Keratinocyte (primary cell): Measurements from ENCODE around the gene PDE10A. TPM values are rescaled to one million over a fixed set of nuclear protein-coding genes. Genes with fewer than 3 reads are reported as not detected.

Experiments used
- DNase-seq: peaks from one replicate; pipeline ENCODE4 v3.0.0-alpha.2; 2011; ENCODE audit warnings: low read depth, missing footprints, low spot score
- FAIRE-seq: peaks from 2 replicates; lab custom pipeline; 2011; peaks lifted over from hg19 to GRCh38; lab: Jason Lieb, UNC
- H2AFZ ChIP-seq: 2 replicates; pipeline ENCODE4 v1.6.0; 2012; ENCODE audit warnings: low read length, control low read depth, inconsistent platforms; ENCODE audit not compliant: control insufficient read depth
- H3K27ac ChIP-seq: 2 replicates; pipeline ENCODE4 v1.5.1; 2011; ENCODE audit warnings: low read length; ENCODE audit not compliant: control insufficient read depth, insufficient read depth
- H3K27me3 ChIP-seq: 3 replicates; pipeline ENCODE4 v1.6.0; 2011; ENCODE audit warnings: low read length; ENCODE audit not compliant: control insufficient read depth, insufficient read depth; ENCODE audit errors: extremely low read depth
- H3K36me3 ChIP-seq, 2 experiments: 2 replicates in 1 of 2; 3 replicates in 1 of 2; pipeline ENCODE4 v1.5.1; 2011; ENCODE audit warnings: low read length in 2 of 2, mild to moderate bottlenecking in 1 of 2; ENCODE audit not compliant: control insufficient read depth in 2 of 2, insufficient read depth in 2 of 2; ENCODE audit errors: extremely low read depth in 1 of 2
- H3K4me1 ChIP-seq: 3 replicates; pipeline ENCODE4 v1.5.1; 2011; ENCODE audit warnings: low read length; ENCODE audit not compliant: control insufficient read depth, insufficient read depth; ENCODE audit errors: extremely low read depth
- H3K4me2 ChIP-seq: 3 replicates; pipeline ENCODE4 v1.6.0; 2011; ENCODE audit warnings: low read depth, low read length; ENCODE audit not compliant: control insufficient read depth, insufficient read depth; ENCODE audit errors: extremely low read depth
- H3K4me3 ChIP-seq, 3 experiments: fragments of 200-600 bp in 1 of 3; sonication (generic) in 1 of 3; 2 replicates in 2 of 3; 3 replicates in 1 of 3; pipeline ENCODE4 v1.5.1; 2011 to 2016; ENCODE audit warnings: low read length in 3 of 3, mild to moderate bottlenecking in 3 of 3, control low read depth in 2 of 3, inconsistent platforms in 1 of 3, low read depth in 1 of 3, mixed read lengths in 1 of 3, mixed run types in 1 of 3, moderate library complexity in 1 of 3; ENCODE audit not compliant: control insufficient read depth in 2 of 3, insufficient read depth in 2 of 3; ENCODE audit errors: extremely low read depth in 1 of 3
- H3K79me2 ChIP-seq: 2 replicates; pipeline ENCODE4 v1.6.0; 2012; ENCODE audit warnings: low read length; ENCODE audit not compliant: control insufficient read depth, insufficient read depth
- H3K9ac ChIP-seq: 3 replicates; pipeline ENCODE4 v1.6.0; 2011; ENCODE audit warnings: low read length; ENCODE audit not compliant: control insufficient read depth, insufficient read depth; ENCODE audit errors: extremely low read depth
- H3K9me1 ChIP-seq: 3 replicates; pipeline ENCODE4 v1.6.0; 2011; ENCODE audit warnings: low read length; ENCODE audit not compliant: control insufficient read depth, insufficient read depth; ENCODE audit errors: extremely low read depth
- H3K9me3 ChIP-seq: 2 replicates; pipeline ENCODE4 v1.5.1; 2012; ENCODE audit warnings: low read depth, low read length; ENCODE audit not compliant: control insufficient read depth
- H4K20me1 ChIP-seq: 3 replicates; pipeline ENCODE4 v1.6.0; 2011; ENCODE audit warnings: low read length; ENCODE audit not compliant: control insufficient read depth, insufficient read depth; ENCODE audit errors: extremely low read depth
- CTCF ChIP-seq, 3 experiments: IDR thresholded peaks in 1 of 3; conservative IDR thresholded peaks in 1 of 3; optimal IDR thresholded peaks in 1 of 3; 2 replicates in 2 of 3; 3 replicates in 1 of 3; pipeline versions ENCODE3 to v1.5.1; 2011; ENCODE audit warnings: low read length in 3 of 3, mild to moderate bottlenecking in 3 of 3, moderate library complexity in 2 of 3, control low read depth in 1 of 3, inconsistent platforms in 1 of 3; ENCODE audit not compliant: insufficient read depth in 2 of 3; ENCODE audit errors: extremely low read depth in 1 of 3
- EZH2 ChIP-seq: IDR thresholded peaks from one replicate; pipeline ENCODE4 v1.6.1; 2012; ENCODE audit warnings: inconsistent platforms, mild to moderate bottlenecking, low read length, moderate library complexity
- dilution Hi-C: fragments of 300-500 bp; cut with MboI; formaldehyde crosslinking; loops from one replicate; pipeline ENCODE4 v1.7.0; 2020; ENCODE audit warnings: low sequenced_read_pairs; ENCODE audit not compliant: extremely low pct_ligation_motif_present
- polyA plus RNA-seq, 5 experiments: library from polyadenylated mRNA; depleted of rRNA in 3 of 5; stranded (reverse) in 3 of 5; stranded (forward) in 1 of 5; unstranded in 1 of 5; fragments of >200 nt; gene quantifications; 1 replicate in 1 of 5; 2 replicates in 3 of 5; 3 replicates in 1 of 5; pipeline versions ENCODE4 v1.2.1 to v1.2.3, GENCODE V29; 2011 to 2012; ENCODE audit warnings: missing spikeins in 2 of 5, low read depth in 1 of 5, low replicate concordance in 1 of 5

Gene PDE10A
- polyA plus RNA-seq, 1 donor (not counting 4 experiments of a cell fraction or from before 2014, with no cell fraction given), result not detected

GRCh38 chr6:165404296-165404695 is 258.7 kb downstream of the PDE10A start:
- H3K79me2 ChIP-seq, result no peaks in the 10 kb centered on the region
- no peaks in the 10 kb centered on the region for H3K27me3 ChIP-seq
- no peaks in the 10 kb centered on the region for H3K4me1 ChIP-seq
- no peaks in the 10 kb centered on the region for H3K9me3 ChIP-seq
- dilution Hi-C loops, result no loop called here
- TF ChIP-seq CTCF (optimal IDR thresholded peaks at IDR 0.05 in 1 of 3, IDR thresholded peaks at IDR 0.05 in 1 of 3, conservative IDR thresholded peaks at IDR 0.05 in 1 of 3; ENCODE audit: extremely low read depth in 1 of 3, insufficient read depth in 2 of 3, low read length in 3 of 3) (no peak), EZH2 (no peak)
- H3K27ac ChIP-seq, result no peak overlapping the region
- no peak for FAIRE-seq
- no peak overlapping the region for H3K4me3 ChIP-seq
- no peaks in the 10 kb centered on the region for H3K9me1 ChIP-seq
- H3K36me3 ChIP-seq, result no peaks in the 10 kb centered on the region
- DNase-seq, result no peak
- no peak overlapping the region for H2AFZ ChIP-seq
- no peak overlapping the region for H3K4me2 ChIP-seq
- no peaks in the 10 kb centered on the region for H4K20me1 ChIP-seq
- no peak overlapping the region for H3K9ac ChIP-seq

- DNase-seq, result no peak
- H2AFZ ChIP-seq, result no peak overlapping the region
- no peak overlapping the region for H3K4me2 ChIP-seq
- H4K20me1 ChIP-seq, result no peaks in the 10 kb centered on the region
- no peak overlapping the region for H3K27ac ChIP-seq
- H3K4me1 ChIP-seq, result no peaks in the 10 kb centered on the region
- H3K36me3 ChIP-seq, result no peaks in the 10 kb centered on the region
- H3K9me3 ChIP-seq, result no peaks in the 10 kb centered on the region
- H3K79me2 ChIP-seq, result no peaks in the 10 kb centered on the region
- no peak overlapping the region for H3K4me3 ChIP-seq
- FAIRE-seq, result no peak
- H3K9ac ChIP-seq, result no peak overlapping the region
- H3K27me3 ChIP-seq, result no peaks in the 10 kb centered on the region
- dilution Hi-C loops, result no loop called here
- TF ChIP-seq EZH2 (no peak), CTCF (optimal IDR thresholded peaks at IDR 0.05 in 1 of 3, IDR thresholded peaks at IDR 0.05 in 1 of 3, conservative IDR thresholded peaks at IDR 0.05 in 1 of 3; ENCODE audit: extremely low read depth in 1 of 3, insufficient read depth in 2 of 3, low read length in 3 of 3) (no peak)
- no peaks in the 10 kb centered on the region for H3K9me1 ChIP-seq
Measured at GRCh38 chr6:165403006-165403595, 259.9 kb downstream of the PDE10A start.
